HCT116 (cell line): ENCODE measurements around the gene C9orf78. TPM values are rescaled to one million over a fixed set of nuclear protein-coding genes. Genes with fewer than 3 reads are reported as not detected.

ENCODE experiments used
- ATAC-seq: fragments of 200-7000 bp; cut with Tn5 transposase; 2 replicates; pipeline ENCODE4 v1.9.1; 2020; ENCODE audit warnings: mild to moderate bottlenecking, moderate library complexity
- BruUV-seq: library from RNA; stranded (reverse); fragments of 400-500 nt; replicated peaks from 2 replicates; lab custom pipeline; 2021; lab: Mats Ljungman, UMichigan
- CTCF ChIA-PET: fragments of 300-600 bp; sonication (Branson Sonifier 250); formaldehyde crosslinking; loops from one replicate; lab custom pipeline; 2021; ENCODE audit warnings: antibody characterized with exemption; lab: Charles Lee
- POLR2A ChIA-PET: fragments of 300-600, 350-600 bp; sonication (Branson Sonifier 250); formaldehyde crosslinking; loops from one replicate; lab custom pipeline; 2021; ENCODE audit warnings: antibody characterized with exemption; lab: Charles Lee
- RAD21 ChIA-PET, 2 experiments: fragments of 300-600 bp; sonication (Branson Sonifier 250); formaldehyde crosslinking; loops; one replicate each; lab custom pipeline; 2023; ENCODE audit warnings: low total read pairs in 2 of 2; ENCODE audit not compliant: uncharacterized antibody in 2 of 2, unreplicated experiment in 2 of 2, low non-redundant PET in 1 of 2; lab: Charles Lee
- DNase-seq: peaks from one replicate; pipeline ENCODE4 v3.0.0-alpha.2; 2010; ENCODE audit warnings: low read depth, low spot score
- H2AFZ ChIP-seq: fragments of 200-600 bp; shearing (Covaris generic), sonication (generic); 2 replicates; pipeline ENCODE4 v1.6.1; 2017; ENCODE audit warnings: low read depth, mixed run types, mixed read lengths, antibody characterized with exemption, low read length; ENCODE audit not compliant: poor library complexity, severe bottlenecking
- H3K27ac ChIP-seq: 2 replicates; pipeline ENCODE4 v1.5.1; 2012; ENCODE audit warnings: low read depth, low read length
- H3K27me3 ChIP-seq: fragments of 200-600 bp; sonication (generic); 2 replicates; pipeline ENCODE4 v1.6.1; 2016; ENCODE audit warnings: mixed run types, low read length, mixed read lengths; ENCODE audit not compliant: insufficient read depth
- H3K36me3 ChIP-seq, 2 experiments: fragments of 200-500 bp in 1 of 2; fragments of 200-600 bp in 1 of 2; sonication (Bioruptor generic) in 1 of 2; sonication (generic) in 1 of 2; 2 replicates each; pipeline versions ENCODE4 v1.5.1 to v1.6.1; 2014 to 2016; ENCODE audit warnings: low read length in 2 of 2, inconsistent platforms in 1 of 2, mixed read lengths in 1 of 2, mixed run types in 1 of 2; ENCODE audit not compliant: insufficient read depth in 2 of 2, control insufficient read depth in 1 of 2
- H3K4me1 ChIP-seq, 2 experiments: fragments of 200-600 bp in 1 of 2; sonication (generic) in 1 of 2; 2 replicates each; pipeline versions ENCODE4 v1.5.1 to v1.6.1; 2012 to 2017; ENCODE audit warnings: low read length in 2 of 2, inconsistent platforms in 1 of 2, mild to moderate bottlenecking in 1 of 2, mixed read lengths in 1 of 2, mixed run types in 1 of 2, moderate library complexity in 1 of 2; ENCODE audit not compliant: insufficient read depth in 2 of 2, control insufficient read depth in 1 of 2
- H3K4me2 ChIP-seq: fragments of 200-600 bp; sonication (generic); 2 replicates; pipeline ENCODE4 v1.6.1; 2017; ENCODE audit warnings: mixed run types, low read length, mixed read lengths
- H3K4me3 ChIP-seq, 2 experiments: fragments of 200-600 bp in 1 of 2; sonication (generic) in 1 of 2; replicated peaks in 1 of 2; 2 replicates each; pipeline ENCODE4 v1.5.1; 2011 to 2016; ENCODE audit warnings: low read length in 2 of 2, control low read depth in 1 of 2, low read depth in 1 of 2, mild to moderate bottlenecking in 1 of 2, mixed read lengths in 1 of 2, mixed run types in 1 of 2
- H3K79me2 ChIP-seq: fragments of 200-600 bp; sonication (generic); 2 replicates; pipeline ENCODE4 v1.6.1; 2017; ENCODE audit warnings: mild to moderate bottlenecking, mixed run types, low read length, moderate library complexity, mixed read lengths; ENCODE audit not compliant: insufficient read depth
- H3K9ac ChIP-seq: fragments of 200-600 bp; sonication (generic); 2 replicates; pipeline ENCODE4 v1.6.1; 2016; ENCODE audit warnings: low read length, mixed read lengths
- H3K9me2 ChIP-seq: fragments of 200-600 bp; sonication (generic), shearing (Covaris generic); 2 replicates; pipeline ENCODE4 v1.6.1; 2017; ENCODE audit warnings: mixed run types, mild to moderate bottlenecking, moderate library complexity; ENCODE audit not compliant: insufficient read depth
- H3K9me3 ChIP-seq, 2 experiments: fragments of 200-500 bp in 1 of 2; fragments of 200-600 bp in 1 of 2; sonication (Bioruptor generic) in 1 of 2; sonication (generic) in 1 of 2; 2 replicates each; pipeline ENCODE4 v1.6.1; 2014 to 2017; ENCODE audit warnings: low read length in 2 of 2, mixed read lengths in 2 of 2, inconsistent platforms in 1 of 2, low read depth in 1 of 2, mild to moderate bottlenecking in 1 of 2, mixed run types in 1 of 2, moderate library complexity in 1 of 2; ENCODE audit not compliant: control insufficient read depth in 1 of 2, insufficient read depth in 1 of 2
- H4K20me1 ChIP-seq: fragments of 200-600 bp; sonication (generic), shearing (Covaris generic); 2 replicates; pipeline ENCODE4 v1.6.1; 2017; ENCODE audit warnings: mixed run types, mild to moderate bottlenecking, moderate library complexity; ENCODE audit not compliant: insufficient read depth
- CBX3 ChIP-seq: IDR thresholded peaks from 2 replicates; pipeline ENCODE4 v1.6.1; 2012; ENCODE audit warnings: low read depth
- CTCF ChIP-seq, 3 experiments: fragments of 200-600 bp in 1 of 3; sonication (generic) in 1 of 3; IDR thresholded peaks in 2 of 3; conservative IDR thresholded peaks in 1 of 3; 2 replicates each; pipeline ENCODE4 v1.5.1; 2012 to 2017; ENCODE audit warnings: low read depth in 2 of 3, low read length in 2 of 3, antibody characterized with exemption in 1 of 3, borderline replicate concordance in 1 of 3, control low read depth in 1 of 3, mild to moderate bottlenecking in 1 of 3, mixed read lengths in 1 of 3, mixed run types in 1 of 3, moderate library complexity in 1 of 3; ENCODE audit not compliant: insufficient read depth in 1 of 3
- ELF1 ChIP-seq: IDR thresholded peaks from 2 replicates; pipeline ENCODE4 v1.6.1; 2012; ENCODE audit warnings: low read depth, borderline replicate concordance
- EZH2 ChIP-seq: fragments of 200-600 bp; sonication (generic); IDR thresholded peaks from 2 replicates; pipeline ENCODE4 v1.6.1; 2017; ENCODE audit warnings: antibody characterized with exemption, mixed run types
- EZH2phosphoT487 ChIP-seq: fragments of 200-600 bp; IDR thresholded peaks from 2 replicates; pipeline ENCODE4 v1.6.1; 2018; ENCODE audit warnings: antibody characterized with exemption, borderline replicate concordance
- FOSL1 ChIP-seq: IDR thresholded peaks from 2 replicates; pipeline ENCODE4 v1.6.1; 2012; ENCODE audit warnings: low read depth
- JUND ChIP-seq: IDR thresholded peaks from 2 replicates; pipeline ENCODE4 v1.6.1; 2012
- POLR2A ChIP-seq: IDR thresholded peaks from 2 replicates; pipeline ENCODE4 v1.7.0; 2011; ENCODE audit warnings: borderline replicate concordance; ENCODE audit not compliant: insufficient read depth, insufficient read length; ENCODE audit errors: extremely low read depth
- RAD21 ChIP-seq: IDR thresholded peaks from 2 replicates; pipeline ENCODE4 v1.6.1; 2012; ENCODE audit warnings: low read depth, mild to moderate bottlenecking
- REST ChIP-seq: IDR thresholded peaks from 2 replicates; pipeline ENCODE4 v1.6.1; 2012; ENCODE audit warnings: low read depth
- SIN3A ChIP-seq: IDR thresholded peaks from 2 replicates; pipeline ENCODE4 v1.6.1; 2012; ENCODE audit warnings: low read depth
- SP1 ChIP-seq: IDR thresholded peaks from 2 replicates; pipeline ENCODE4 v1.6.1; 2012; ENCODE audit warnings: low read depth
- TCF7L2 ChIP-seq: IDR thresholded peaks from 2 replicates; pipeline ENCODE4 v1.7.0; 2011; ENCODE audit warnings: borderline replicate concordance, inconsistent platforms; ENCODE audit not compliant: insufficient read depth, insufficient read length; ENCODE audit errors: extremely low read depth
- YY1 ChIP-seq: IDR thresholded peaks from 2 replicates; pipeline ENCODE4 v1.6.1; 2011; ENCODE audit warnings: low read length, low read depth, moderate library complexity, mild to moderate bottlenecking; ENCODE audit not compliant: insufficient replicate concordance; ENCODE audit errors: extremely low read depth
- ZFX ChIP-seq: fragments of 450-650 bp; IDR thresholded peaks from 2 replicates; pipeline ENCODE4 v1.6.1; 2017
- intact Hi-C: fragments of 100-400 bp; cut with micrococcal nuclease; formaldehyde crosslinking; loops from 2 replicates; pipeline ENCODE4 v1.10.0; 2022
- total RNA-seq: library from RNA; stranded (reverse); gene quantifications from one replicate; pipeline ENCODE4 v1.2.1, GENCODE V29; 2021; ENCODE audit not compliant: unreplicated experiment

Gene C9orf78
- total RNA-seq, 1 experiment from 2014 or later = 41.4 TPM

- H3K9me2 ChIP-seq = no peaks in the 10 kb centered on the region
- DNase-seq (no peak), ATAC-seq (no peak)
- ChIA-PET CTCF (no interaction called here), POLR2A (no interaction called here), RAD21 (no interaction called here)
- TF ChIP-seq TCF7L2 (no peak), SP1 (no peak), JUND (no peak), SIN3A (no peak)
- no peak overlapping the region for H3K9ac ChIP-seq
- H3K27ac ChIP-seq = no peak overlapping the region
- intact Hi-C loops = no loop called here
- BruUV-seq = no TSS peak
- H3K36me3 ChIP-seq = no peaks in the 10 kb centered on the region
- no peak overlapping the region for H2AFZ ChIP-seq
- H3K4me3 ChIP-seq = no peak overlapping the region
- H3K4me2 ChIP-seq = no peak overlapping the region
- no peaks in the 10 kb centered on the region for H3K4me1 ChIP-seq
- H4K20me1 ChIP-seq = no peaks in the 10 kb centered on the region
- H3K27me3 ChIP-seq = no peaks in the 10 kb centered on the region
- H3K79me2 ChIP-seq = no peaks in the 10 kb centered on the region
- no peaks in the 10 kb centered on the region for H3K9me3 ChIP-seq
Observed at GRCh38 chr9:129866394-129867135, 31.5 kb upstream of the C9orf78 start.

GRCh38 chr9:129865668-129866320 is 30.7 kb upstream of the C9orf78 start:
- ChIA-PET CTCF (no interaction called here), RAD21 (no interaction called here), POLR2A (no interaction called here)
- Histone ChIP-seq H3K79me2 (no peaks in the 10 kb centered on the region), H3K9ac (no peak overlapping the region), H3K4me1 (no peaks in the 10 kb centered on the region), H3K4me3 (no peak overlapping the region), H3K36me3 (no peaks in the 10 kb centered on the region), H3K27me3 (no peaks in the 10 kb centered on the region), H3K27ac (no peak overlapping the region), H4K20me1 (no peaks in the 10 kb centered on the region), H2AFZ (no peak overlapping the region), H3K9me3 (no peaks in the 10 kb centered on the region), H3K4me2 (no peak overlapping the region), H3K9me2 (no peaks in the 10 kb centered on the region)
- BruUV-seq = no TSS peak
- intact Hi-C loops = no loop called here
- ATAC-seq (no peak), DNase-seq (no peak)
- TF ChIP-seq YY1 (no peak), RAD21 (no peak), FOSL1 (no peak), CTCF (IDR thresholded peaks at IDR 0.05 in 2 of 3, conservative IDR thresholded peaks at IDR 0.05 in 1 of 3; ENCODE audit: borderline replicate concordance in 1 of 3, insufficient read depth in 1 of 3, low read depth in 2 of 3, low read length in 2 of 3) (no peak), POLR2A (no peak), ELF1 (no peak), REST (no peak), JUND (no peak), ZFX (no peak), SIN3A (no peak), CBX3 (no peak), EZH2phosphoT487 (no peak), EZH2 (no peak)
